ENCODE results near the gene PDE6H.

PDE6H gene

DNA sequence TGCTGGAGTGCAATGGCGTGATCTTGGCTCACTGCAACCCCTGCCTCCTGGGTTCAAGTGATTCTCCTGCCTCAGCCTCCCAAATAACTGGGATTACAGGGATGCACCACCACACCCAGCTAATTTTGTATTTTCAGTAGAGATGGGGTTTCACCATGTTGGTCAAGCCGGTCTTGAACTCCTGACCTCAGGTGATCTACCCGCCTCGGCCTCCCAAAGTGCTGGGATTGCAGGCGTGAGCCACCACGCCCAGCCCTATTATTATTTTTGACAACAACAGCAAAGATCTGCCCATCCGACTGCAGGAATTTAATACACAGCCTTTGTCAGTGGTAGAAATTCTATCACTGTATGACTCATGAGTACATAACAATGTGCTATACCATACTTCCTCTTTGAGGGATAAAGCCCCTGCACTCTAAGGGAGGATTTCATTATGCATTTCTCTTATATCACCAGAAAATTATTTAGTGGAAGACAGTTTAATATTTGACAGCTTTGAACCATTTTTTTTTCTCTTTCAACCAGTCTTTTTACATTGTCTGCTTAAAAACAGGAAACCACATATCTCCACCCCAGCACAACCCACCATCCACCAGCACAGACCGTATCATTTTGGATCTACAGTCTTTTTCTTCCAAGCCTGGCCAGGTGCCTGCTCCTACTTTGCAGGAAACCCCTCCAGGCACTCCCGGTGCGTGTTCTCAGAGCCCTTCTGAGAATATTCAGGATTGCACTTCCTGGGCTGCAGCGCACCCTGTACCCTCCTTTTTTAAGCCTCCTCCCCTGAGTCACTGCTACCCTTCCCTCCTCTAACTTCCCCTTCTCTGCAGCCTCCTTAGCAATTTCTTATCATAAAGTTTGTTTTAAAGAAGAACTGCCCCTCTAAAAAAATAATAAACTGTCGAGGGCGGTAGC, 12.0 kb upstream of the PDE6H start:
- TF ChIP-seq, protein P1, sequence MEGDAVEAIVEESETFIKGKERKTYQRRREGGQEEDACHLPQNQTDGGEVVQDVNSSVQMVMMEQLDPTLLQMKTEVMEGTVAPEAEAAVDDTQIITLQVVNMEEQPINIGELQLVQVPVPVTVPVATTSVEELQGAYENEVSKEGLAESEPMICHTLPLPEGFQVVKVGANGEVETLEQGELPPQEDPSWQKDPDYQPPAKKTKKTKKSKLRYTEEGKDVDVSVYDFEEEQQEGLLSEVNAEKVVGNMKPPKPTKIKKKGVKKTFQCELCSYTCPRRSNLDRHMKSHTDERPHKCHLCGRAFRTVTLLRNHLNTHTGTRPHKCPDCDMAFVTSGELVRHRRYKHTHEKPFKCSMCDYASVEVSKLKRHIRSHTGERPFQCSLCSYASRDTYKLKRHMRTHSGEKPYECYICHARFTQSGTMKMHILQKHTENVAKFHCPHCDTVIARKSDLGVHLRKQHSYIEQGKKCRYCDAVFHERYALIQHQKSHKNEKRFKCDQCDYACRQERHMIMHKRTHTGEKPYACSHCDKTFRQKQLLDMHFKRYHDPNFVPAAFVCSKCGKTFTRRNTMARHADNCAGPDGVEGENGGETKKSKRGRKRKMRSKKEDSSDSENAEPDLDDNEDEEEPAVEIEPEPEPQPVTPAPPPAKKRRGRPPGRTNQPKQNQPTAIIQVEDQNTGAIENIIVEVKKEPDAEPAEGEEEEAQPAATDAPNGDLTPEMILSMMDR (IDR thresholded peaks at IDR 0.05; ENCODE audit: low read length, missing control alignments) = no peak
- DNase-seq (ENCODE audit: low read depth) = peak; percentile 93
- peak overlapping the region; percentile 56 for H3K4me3 ChIP-seq (replicated peaks; ENCODE audit: low read depth, low read length)

- H3K4me3 ChIP-seq (replicated peaks; ENCODE audit: low read depth, low read length) = peak within 1 kb of the TSS; percentile 56
- TF ChIP-seq, protein P1 (IDR thresholded peaks at IDR 0.05; ENCODE audit: low read length, missing control alignments) = no peak
- DNase-seq (ENCODE audit: low read depth) = peak; percentile 87
These were observed 11.2 kb upstream of the PDE6H start, which contains the start of gene ARHGDIB for GRCh38 chr12:14961466-14962152. TSS of gene ARHGDIB (minus strand) at chr12:14961601. CDS start at chr12:14950712, 10,889 bp downstream.

DNA sequence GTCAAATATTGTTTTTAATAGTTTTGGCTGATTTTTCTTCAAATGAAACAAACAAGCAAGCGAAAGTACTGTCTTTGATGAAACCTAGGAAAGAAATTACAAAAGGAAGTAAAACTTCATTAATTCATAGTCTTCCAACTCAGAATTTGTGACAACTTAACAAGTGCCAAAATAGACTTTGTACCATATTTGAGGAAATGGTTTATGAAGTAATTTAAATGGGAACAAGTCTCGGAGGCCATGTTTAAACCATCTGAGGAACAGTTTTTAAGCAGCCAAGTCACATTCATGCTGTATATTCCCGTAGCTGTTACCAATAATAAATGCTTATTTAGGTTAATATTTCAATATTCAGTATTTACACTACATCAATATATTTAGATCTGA, 10.7 kb upstream of the PDE6H start:
- H3K4me3 ChIP-seq (replicated peaks; ENCODE audit: low read depth, low read length) = peak overlapping the region; percentile 56
- no peak for DNase-seq (ENCODE audit: low read depth)

GRCh38 chr12:14962797-14963196, 10.0 kb upstream of the PDE6H start:
- TF ChIP-seq, protein P1 (IDR thresholded peaks at IDR 0.05; ENCODE audit: low read length, missing control alignments) = no peak
- DNase-seq (ENCODE audit: low read depth) = no peak
- H3K4me3 ChIP-seq (replicated peaks; ENCODE audit: low read depth, low read length) = no peak overlapping the region

More for the DNA sequence above, 10.7 kb upstream of the PDE6H start:
- TF ChIP-seq, protein P1 (IDR thresholded peaks at IDR 0.05; ENCODE audit: low read length, missing control alignments) = no peak

- no peak for DNase-seq (ENCODE audit: low read depth)
- TF ChIP-seq, protein P1 (IDR thresholded peaks at IDR 0.05; ENCODE audit: low read length, missing control alignments) = no peak
- H3K4me3 ChIP-seq (replicated peaks; ENCODE audit: low read depth, low read length) = no peak overlapping the region
These were observed 9.3 kb upstream of the PDE6H start for GRCh38 chr12:14963520-14963919.

GRCh38 chr12:14964406-14964805, 8.4 kb upstream of the PDE6H start:
- no peak for DNase-seq (ENCODE audit: low read depth)
- H3K4me3 ChIP-seq (replicated peaks; ENCODE audit: low read depth, low read length) = no peak overlapping the region
- TF ChIP-seq, protein P1 (IDR thresholded peaks at IDR 0.05; ENCODE audit: low read length, missing control alignments) = no peak
